HG03175 (cell line): Measurements from ENCODE around the gene WAPL.
"Not testable (repeated sequence)": the region's sequence is repeated elsewhere in the genome, so short reads cannot be mapped to it uniquely, and the experiment has no call there.

Source experiments
- ATAC-seq: cut with Tn5 transposase; IDR thresholded peaks from one replicate; pipeline ENCODE4 v1.9.1; 2021; ENCODE audit warnings: mild to moderate bottlenecking, moderate library complexity; ENCODE audit not compliant: unreplicated experiment

Gene WAPL

GRCh38 chr10:86391236-86391840 lies 130.3 kb downstream of the WAPL start:
- no peak for ATAC-seq

- ATAC-seq = no peak
Observed at GRCh38 chr10:86390337-86391120, 131.1 kb downstream of the WAPL start.

GRCh38 chr10:86389441-86390193 lies 132.0 kb downstream of the WAPL start:
- peak; percentile 78 for ATAC-seq

GRCh38 chr10:86389109-86389440 lies 132.5 kb downstream of the WAPL start:
- ATAC-seq = not testable (repeated sequence)

GRCh38 chr10:86388119-86388704 lies 133.4 kb downstream of the WAPL start:
- ATAC-seq = no peak

- ATAC-seq = no peak
Observed at GRCh38 chr10:86387178-86387794, 134.3 kb downstream of the WAPL start.

- no peak for ATAC-seq
Observed at GRCh38 chr10:86385806-86386205, 135.8 kb downstream of the WAPL start.
